ENCODE data around the gene PPP6R3. TPM values are rescaled to one million over a fixed set of nuclear protein-coding genes. Genes with fewer than 3 reads are reported as not detected.

PPP6R3 gene
- total RNA-seq, 3 donors from 2014 or later (not counting 1 experiment from before 2014, with no cell fraction given) = 148 to 176 (median 149) TPM

DNA sequence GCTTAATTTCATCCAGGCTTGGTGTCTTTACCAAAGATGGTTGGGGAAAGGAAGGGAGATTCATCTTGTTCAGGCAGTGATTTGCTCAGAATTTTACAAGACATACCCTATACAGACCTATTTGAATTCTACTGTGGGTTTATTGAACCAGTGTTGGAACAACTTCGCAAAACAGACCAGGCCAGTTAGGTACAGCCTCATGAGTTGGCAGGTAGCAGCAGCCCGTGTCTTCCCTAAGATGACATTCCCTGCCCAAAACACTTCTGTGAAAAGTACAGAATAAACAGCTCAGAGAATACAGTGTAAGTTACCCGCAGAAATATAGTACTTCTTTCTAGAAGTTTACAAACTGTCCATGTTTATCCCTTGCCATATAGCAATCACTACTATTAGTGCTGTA is 121.3 kb downstream of the PPP6R3 start:
- 100% methylated on average over 2 of the region's 3 CpGs for WGBS (ENCODE audit: insufficient coverage)
- Mint-ChIP-seq H3K27me3 (ENCODE audit: low read depth in 2 of 2) (no peaks in the 10 kb centered on the region), H3K4me1 (peaks cover 19 to 30% of the 10 kb centered on the region in 2 donors), H3K36me3 (peaks cover 10% of the 10 kb centered on the region), H3K27ac (peak overlapping the region in 1 of 2 donors; percentile 65), H3K4me3 (no peak overlapping the region), H3K9me3 (no peaks in the 10 kb centered on the region)
- Histone ChIP-seq H3K4me1 (ENCODE audit: control insufficient read depth, insufficient read depth, low read length) (no peaks in the 10 kb centered on the region), H3K36me3 (ENCODE audit: control insufficient read depth, insufficient read depth, low read length) (peaks cover 76% of the 10 kb centered on the region), H3K27ac (ENCODE audit: low read length) (no peak overlapping the region), H3K4me3 (ENCODE audit: low read length) (no peak overlapping the region), H3K27me3 (ENCODE audit: control insufficient read depth, insufficient read depth, low read length) (no peaks in the 10 kb centered on the region), H3K9me3 (ENCODE audit: control insufficient read depth, insufficient read depth, low read length) (no peaks in the 10 kb centered on the region)
- intact Hi-C loops (cut with micrococcal nuclease) = no loop called here
- TF ChIP-seq, protein P1, sequence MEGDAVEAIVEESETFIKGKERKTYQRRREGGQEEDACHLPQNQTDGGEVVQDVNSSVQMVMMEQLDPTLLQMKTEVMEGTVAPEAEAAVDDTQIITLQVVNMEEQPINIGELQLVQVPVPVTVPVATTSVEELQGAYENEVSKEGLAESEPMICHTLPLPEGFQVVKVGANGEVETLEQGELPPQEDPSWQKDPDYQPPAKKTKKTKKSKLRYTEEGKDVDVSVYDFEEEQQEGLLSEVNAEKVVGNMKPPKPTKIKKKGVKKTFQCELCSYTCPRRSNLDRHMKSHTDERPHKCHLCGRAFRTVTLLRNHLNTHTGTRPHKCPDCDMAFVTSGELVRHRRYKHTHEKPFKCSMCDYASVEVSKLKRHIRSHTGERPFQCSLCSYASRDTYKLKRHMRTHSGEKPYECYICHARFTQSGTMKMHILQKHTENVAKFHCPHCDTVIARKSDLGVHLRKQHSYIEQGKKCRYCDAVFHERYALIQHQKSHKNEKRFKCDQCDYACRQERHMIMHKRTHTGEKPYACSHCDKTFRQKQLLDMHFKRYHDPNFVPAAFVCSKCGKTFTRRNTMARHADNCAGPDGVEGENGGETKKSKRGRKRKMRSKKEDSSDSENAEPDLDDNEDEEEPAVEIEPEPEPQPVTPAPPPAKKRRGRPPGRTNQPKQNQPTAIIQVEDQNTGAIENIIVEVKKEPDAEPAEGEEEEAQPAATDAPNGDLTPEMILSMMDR (IDR thresholded peaks at IDR 0.05) = no peak
- ATAC-seq (no peak), DNase-seq (no peak)

DNA sequence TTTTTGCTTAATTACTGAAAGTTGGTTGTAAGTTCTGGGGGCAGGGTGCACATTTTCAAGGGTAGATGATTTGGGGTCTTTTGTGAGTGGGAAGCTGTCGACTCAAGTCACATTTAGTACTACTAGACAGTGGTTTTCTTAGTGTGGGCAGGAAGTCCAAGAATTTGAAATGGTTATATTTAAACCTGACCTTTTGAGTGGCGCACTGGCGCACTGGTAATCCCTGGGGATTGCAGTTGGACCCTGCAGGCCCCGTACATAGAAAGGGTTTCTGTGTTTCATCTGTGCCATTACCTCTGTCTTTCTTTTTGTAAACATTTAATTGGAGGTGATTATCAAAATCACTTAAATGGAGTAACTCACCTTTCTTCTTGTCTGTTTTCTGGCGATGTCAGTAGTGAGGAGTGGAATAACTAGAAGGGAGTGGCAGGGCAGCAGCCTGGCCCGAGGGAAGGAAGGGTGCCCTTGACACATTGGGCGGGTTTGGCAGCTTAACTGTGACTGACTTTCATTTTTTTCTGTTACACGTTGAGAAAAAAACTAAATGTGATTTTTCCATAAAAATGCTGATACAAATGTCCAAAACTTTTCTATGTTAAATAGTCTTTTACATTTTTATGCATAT is 122.0 kb downstream of the PPP6R3 start:
- Histone ChIP-seq H3K9me3 (ENCODE audit: control insufficient read depth, insufficient read depth, low read length) (no peaks in the 10 kb centered on the region), H3K27ac (ENCODE audit: low read length) (no peak overlapping the region), H3K36me3 (ENCODE audit: control insufficient read depth, insufficient read depth, low read length) (peaks cover 74% of the 10 kb centered on the region), H3K27me3 (ENCODE audit: control insufficient read depth, insufficient read depth, low read length) (no peaks in the 10 kb centered on the region), H3K4me3 (ENCODE audit: low read length) (no peak overlapping the region), H3K4me1 (ENCODE audit: control insufficient read depth, insufficient read depth, low read length) (no peaks in the 10 kb centered on the region)
- H3K36me3 Mint-ChIP-seq = peaks cover 10% of the 10 kb centered on the region
- TF ChIP-seq, protein P1 (IDR thresholded peaks at IDR 0.05) = no peak
- no peaks in the 10 kb centered on the region for H3K9me3 Mint-ChIP-seq
- no peaks in the 10 kb centered on the region for H3K27me3 Mint-ChIP-seq (ENCODE audit: low read depth in 2 of 2)
- DNase-seq (no peak), ATAC-seq (no peak)
- 88% methylated on average over 8 of the region's 8 CpGs for WGBS (ENCODE audit: insufficient coverage)
- intact Hi-C loops (cut with micrococcal nuclease) = no loop called here
- H3K4me1 Mint-ChIP-seq = peaks cover 19 to 30% of the 10 kb centered on the region in 2 donors
- H3K27ac Mint-ChIP-seq = peak overlapping the region; percentile 37 to 65
- H3K4me3 Mint-ChIP-seq = no peak overlapping the region

DNA sequence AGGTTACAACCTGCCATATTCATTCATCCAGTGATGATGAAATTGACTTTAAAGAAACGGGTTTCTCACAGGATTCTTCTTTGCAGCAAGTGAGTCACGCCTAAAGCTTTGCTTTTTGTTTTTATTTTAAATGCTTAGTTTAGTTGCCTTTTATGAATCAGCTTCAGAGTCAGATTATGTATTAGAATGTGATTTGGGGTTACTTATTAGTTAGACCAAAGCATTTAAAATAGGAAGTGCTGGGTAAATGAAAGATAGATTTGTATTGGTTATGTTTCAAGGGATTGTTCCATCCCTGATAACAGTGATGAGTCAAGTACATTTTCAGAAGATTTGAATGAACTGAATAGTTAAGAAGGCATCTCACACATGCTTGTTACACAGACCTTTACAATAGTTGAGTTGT is 122.5 kb downstream of the PPP6R3 start:
- Mint-ChIP-seq H3K27me3 (ENCODE audit: low read depth in 2 of 2) (no peaks in the 10 kb centered on the region), H3K9me3 (no peaks in the 10 kb centered on the region), H3K4me1 (peaks cover 19 to 30% of the 10 kb centered on the region in 2 donors), H3K36me3 (peaks cover 10% of the 10 kb centered on the region), H3K27ac (peak overlapping the region; percentile 33 to 37), H3K4me3 (no peak overlapping the region)
- no peak for DNase-seq
- no peak overlapping the region for H3K4me3 ChIP-seq (ENCODE audit: low read length)
- H3K27me3 ChIP-seq (ENCODE audit: control insufficient read depth, insufficient read depth, low read length) = no peaks in the 10 kb centered on the region
- H3K9me3 ChIP-seq (ENCODE audit: control insufficient read depth, insufficient read depth, low read length) = no peaks in the 10 kb centered on the region
- H3K27ac ChIP-seq (ENCODE audit: low read length) = no peak overlapping the region
- TF ChIP-seq, protein P1 (IDR thresholded peaks at IDR 0.05) = no peak
- H3K36me3 ChIP-seq (ENCODE audit: control insufficient read depth, insufficient read depth, low read length) = peaks cover 73% of the 10 kb centered on the region
- ATAC-seq = no peak
- 92% methylated on average over 2 of the region's 2 CpGs for WGBS (ENCODE audit: insufficient coverage)
- no peaks in the 10 kb centered on the region for H3K4me1 ChIP-seq (ENCODE audit: control insufficient read depth, insufficient read depth, low read length)
- intact Hi-C loops (cut with micrococcal nuclease) = no loop called here

DNA sequence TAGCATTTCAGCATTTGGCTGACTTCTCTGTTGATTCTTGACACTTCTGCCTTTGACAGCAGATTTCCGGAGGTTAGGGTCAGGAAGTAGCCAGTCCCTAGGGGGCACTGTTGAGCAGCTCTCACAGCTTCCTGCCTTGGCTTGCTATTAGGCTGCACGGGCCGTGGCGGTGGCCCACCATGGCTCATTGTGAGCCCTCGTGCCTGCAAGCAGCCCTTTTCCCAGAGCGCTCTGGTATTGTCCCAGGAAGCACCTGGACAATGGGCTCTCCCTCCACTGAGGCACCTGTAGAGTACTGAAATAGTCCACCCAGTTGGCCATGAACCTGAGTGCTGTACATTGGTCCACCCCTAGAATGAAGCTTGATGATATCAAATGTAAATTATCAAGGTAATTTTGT is 123.5 kb downstream of the PPP6R3 start:
- peaks cover 65% of the 10 kb centered on the region for H3K36me3 ChIP-seq (ENCODE audit: control insufficient read depth, insufficient read depth, low read length)
- TF ChIP-seq, protein P1 (IDR thresholded peaks at IDR 0.05) = peak; percentile 68
- H3K27me3 ChIP-seq (ENCODE audit: control insufficient read depth, insufficient read depth, low read length) = no peaks in the 10 kb centered on the region
- peak; percentile 56 to 74 (median 59) for ATAC-seq
- H3K27ac ChIP-seq (ENCODE audit: low read length) = no peak overlapping the region
- DNase-seq = peak; percentile 43 to 77
- no peaks in the 10 kb centered on the region for H3K4me1 ChIP-seq (ENCODE audit: control insufficient read depth, insufficient read depth, low read length)
- intact Hi-C loops (cut with micrococcal nuclease) = no loop called here
- Mint-ChIP-seq H3K9me3 (no peaks in the 10 kb centered on the region), H3K4me1 (peaks cover 19 to 30% of the 10 kb centered on the region in 2 donors), H3K27ac (peak overlapping the region in 1 of 2 donors; percentile 33), H3K36me3 (peaks cover 10% of the 10 kb centered on the region), H3K27me3 (ENCODE audit: low read depth in 2 of 2) (no peaks in the 10 kb centered on the region), H3K4me3 (no peak overlapping the region)
- 82% methylated on average over 6 of the region's 6 CpGs for WGBS (ENCODE audit: insufficient coverage)
- H3K4me3 ChIP-seq (ENCODE audit: low read length) = no peak overlapping the region
- H3K9me3 ChIP-seq (ENCODE audit: control insufficient read depth, insufficient read depth, low read length) = no peaks in the 10 kb centered on the region
